ENCODE data around the gene CD40. TPM values are rescaled to one million over a fixed set of nuclear protein-coding genes. Genes with fewer than 3 reads are reported as not detected.
A peak's percentile ranks its signal among the peaks of the same experiment; 100 is the strongest.

CD40 gene
- total RNA-seq, result 1 to 10 TPM; 3.6 to 4.2 TPM

GRCh38 chr20:46117704-46118467 lies at the start of gene CD40:
Gene CD40 (plus strand): TSS chr20:46118314. CDS start chr20:46118344, 30 bp downstream.
- no peaks in the 10 kb centered on the region for H3K9me3 Mint-ChIP-seq
- H3K27ac Mint-ChIP-seq, result peak within 1 kb of the TSS; percentile 64
- no peaks in the 10 kb centered on the region for H3K36me3 Mint-ChIP-seq (ENCODE audit: insufficient read depth in 2 of 2)
- ATAC-seq (replicated peaks in 1 of 2) (peak; percentile 93), DNase-seq (peak; percentile 76 to 81)
- peaks cover 18% of the 10 kb centered on the region for H3K4me1 Mint-ChIP-seq (ENCODE audit: low read depth)
- peaks cover 27% of the 10 kb centered on the region for H3K27me3 Mint-ChIP-seq (ENCODE audit: low read depth)
- peak within 1 kb of the TSS; percentile 94 to 99 for H3K4me3 Mint-ChIP-seq

GRCh38 chr20:46070215-46070900 lies 47.8 kb upstream of the CD40 start:
- Mint-ChIP-seq H3K9me3 (no peaks in the 10 kb centered on the region), H3K4me1 (ENCODE audit: low read depth) (peaks cover 9% of the 10 kb centered on the region), H3K27ac (no peak overlapping the region), H3K4me3 (no peak overlapping the region), H3K36me3 (ENCODE audit: insufficient read depth in 2 of 2) (peaks cover 2 to 23% of the 10 kb centered on the region in 2 donors), H3K27me3 (ENCODE audit: low read depth) (no peaks in the 10 kb centered on the region)
- DNase-seq (no peak), ATAC-seq (replicated peaks in 1 of 2) (no peak)

GRCh38 chr20:46071573-46071972 lies 46.5 kb upstream of the CD40 start:
- no peak overlapping the region for H3K4me3 Mint-ChIP-seq
- DNase-seq (no peak), ATAC-seq (replicated peaks in 1 of 2) (no peak)
- H3K36me3 Mint-ChIP-seq (ENCODE audit: insufficient read depth in 2 of 2), result peaks cover 2 to 15% of the 10 kb centered on the region in 2 donors
- no peaks in the 10 kb centered on the region for H3K27me3 Mint-ChIP-seq (ENCODE audit: low read depth)
- no peaks in the 10 kb centered on the region for H3K9me3 Mint-ChIP-seq
- no peak overlapping the region for H3K27ac Mint-ChIP-seq
- H3K4me1 Mint-ChIP-seq (ENCODE audit: low read depth), result peaks cover 9% of the 10 kb centered on the region

- no peak for DNase-seq
- Mint-ChIP-seq H3K4me3 (no peak overlapping the region), H3K9me3 (no peaks in the 10 kb centered on the region), H3K4me1 (ENCODE audit: low read depth) (peaks cover 9% of the 10 kb centered on the region), H3K27me3 (ENCODE audit: low read depth) (no peaks in the 10 kb centered on the region), H3K36me3 (ENCODE audit: insufficient read depth in 2 of 2) (peaks cover 2 to 11% of the 10 kb centered on the region in 2 donors), H3K27ac (no peak overlapping the region)
- no peak for ATAC-seq (replicated peaks in 1 of 2)
Observed at GRCh38 chr20:46073024-46073423, 45.1 kb upstream of the CD40 start.

GRCh38 chr20:46073443-46073842 lies 44.7 kb upstream of the CD40 start:
- DNase-seq, result no peak
- no peaks in the 10 kb centered on the region for H3K9me3 Mint-ChIP-seq
- peaks cover 2 to 7% of the 10 kb centered on the region in 2 donors for H3K36me3 Mint-ChIP-seq (ENCODE audit: insufficient read depth in 2 of 2)
- ATAC-seq (replicated peaks in 1 of 2), result no peak
- H3K4me3 Mint-ChIP-seq, result no peak overlapping the region
- peaks cover 9% of the 10 kb centered on the region for H3K4me1 Mint-ChIP-seq (ENCODE audit: low read depth)
- no peak overlapping the region for H3K27ac Mint-ChIP-seq
- H3K27me3 Mint-ChIP-seq (ENCODE audit: low read depth), result no peaks in the 10 kb centered on the region

DNA sequence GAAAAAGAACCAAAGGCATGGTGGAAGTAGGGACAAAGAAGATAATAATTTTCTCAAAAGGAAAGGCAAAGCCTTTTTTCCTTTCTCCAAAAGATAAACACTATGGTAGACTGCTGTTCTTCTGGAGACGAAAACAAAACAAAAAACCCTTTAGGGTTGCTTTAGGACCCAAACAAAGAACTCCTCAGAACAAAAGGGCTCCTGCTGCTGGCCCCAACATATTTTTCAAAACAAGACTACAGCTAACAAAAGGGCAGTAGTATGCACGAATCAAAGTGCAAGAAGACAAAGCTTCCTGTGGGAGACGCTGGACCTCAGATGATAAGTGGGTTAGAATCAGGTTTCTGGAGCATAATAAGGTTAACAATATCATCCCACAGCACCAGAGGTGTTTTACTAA lies 44.1 kb upstream of the CD40 start:
- Mint-ChIP-seq H3K27me3 (ENCODE audit: low read depth) (no peaks in the 10 kb centered on the region), H3K36me3 (ENCODE audit: insufficient read depth in 2 of 2) (peaks cover 2 to 6% of the 10 kb centered on the region in 2 donors), H3K27ac (no peak overlapping the region), H3K4me1 (ENCODE audit: low read depth) (peaks cover 9% of the 10 kb centered on the region), H3K9me3 (no peaks in the 10 kb centered on the region), H3K4me3 (no peak overlapping the region)
- ATAC-seq (replicated peaks in 1 of 2) (no peak), DNase-seq (no peak)

DNA sequence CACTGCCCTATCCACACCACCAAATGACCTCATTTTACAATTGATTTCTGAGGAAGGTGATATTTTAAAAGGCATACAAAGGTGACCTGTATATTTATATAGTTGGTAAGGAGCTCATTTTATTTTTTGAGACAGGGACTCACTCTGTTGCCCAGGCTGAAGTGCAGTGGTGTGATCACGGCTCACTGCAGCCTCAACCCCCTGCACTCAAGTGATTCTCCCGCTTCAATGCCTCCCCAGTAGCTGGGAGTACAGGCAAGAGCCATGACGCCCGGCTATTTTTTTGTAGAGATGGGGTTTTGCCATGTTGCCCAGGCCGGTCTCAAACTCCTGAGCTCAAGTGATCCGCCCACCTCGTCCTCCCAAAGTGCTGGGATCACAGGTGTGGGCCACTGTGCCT lies 41.3 kb upstream of the CD40 start:
- H3K27me3 Mint-ChIP-seq (ENCODE audit: low read depth), result no peaks in the 10 kb centered on the region
- H3K9me3 Mint-ChIP-seq, result no peaks in the 10 kb centered on the region
- H3K36me3 Mint-ChIP-seq (ENCODE audit: insufficient read depth in 2 of 2), result peaks cover 0 to 8% of the 10 kb centered on the region in 2 donors
- peaks cover 14% of the 10 kb centered on the region for H3K4me1 Mint-ChIP-seq (ENCODE audit: low read depth)
- no peak overlapping the region for H3K4me3 Mint-ChIP-seq
- DNase-seq (no peak), ATAC-seq (replicated peaks in 1 of 2) (no peak)
- no peak overlapping the region for H3K27ac Mint-ChIP-seq

DNA sequence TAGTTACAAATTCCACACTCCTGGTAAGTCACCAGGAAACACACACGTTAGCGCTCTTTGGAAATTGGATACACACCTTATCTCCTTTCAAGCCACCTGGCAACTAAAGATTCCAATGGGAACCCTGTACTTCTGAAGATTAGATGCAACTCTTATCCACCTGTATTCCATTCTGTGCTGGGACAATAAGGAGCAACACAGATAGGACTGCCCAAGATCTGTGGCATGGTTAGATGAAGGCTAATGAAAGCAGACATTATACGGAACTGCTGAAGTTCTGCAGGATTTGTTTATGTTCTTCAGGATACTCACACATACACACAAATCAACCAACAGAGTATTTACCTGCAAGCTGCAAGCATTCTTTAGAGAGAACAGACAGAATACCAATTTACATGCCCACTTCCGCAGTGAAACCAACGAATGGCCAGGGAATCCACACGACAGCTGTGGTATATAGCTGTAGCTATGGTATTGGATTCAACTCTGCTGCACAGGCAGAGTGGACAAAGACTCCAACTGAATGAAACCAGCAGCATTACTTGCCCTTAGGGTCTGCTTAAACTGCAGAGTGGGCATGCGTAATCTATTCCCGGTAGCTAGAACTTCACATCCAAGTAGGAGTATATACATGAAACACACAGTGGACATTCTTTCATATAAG lies 40.3 kb upstream of the CD40 start:
- H3K27ac Mint-ChIP-seq, result no peak overlapping the region

GRCh38 chr20:46078954-46079353 lies 39.2 kb upstream of the CD40 start:
- Mint-ChIP-seq H3K4me1 (ENCODE audit: low read depth) (peaks cover 25% of the 10 kb centered on the region), H3K27ac (no peak overlapping the region), H3K9me3 (no peaks in the 10 kb centered on the region), H3K4me3 (no peak overlapping the region), H3K27me3 (ENCODE audit: low read depth) (no peaks in the 10 kb centered on the region), H3K36me3 (ENCODE audit: insufficient read depth in 2 of 2) (peaks cover 0 to 8% of the 10 kb centered on the region in 2 donors)
- DNase-seq (no peak), ATAC-seq (replicated peaks in 1 of 2) (no peak)

More for the DNA sequence above, 40.3 kb upstream of the CD40 start:
- no peak overlapping the region for H3K4me3 Mint-ChIP-seq
- H3K27me3 Mint-ChIP-seq (ENCODE audit: low read depth), result no peaks in the 10 kb centered on the region
- H3K4me1 Mint-ChIP-seq (ENCODE audit: low read depth), result peaks cover 18% of the 10 kb centered on the region
- ATAC-seq (replicated peaks in 1 of 2), result no peak
- H3K9me3 Mint-ChIP-seq, result no peaks in the 10 kb centered on the region
- no peak for DNase-seq
- H3K36me3 Mint-ChIP-seq (ENCODE audit: insufficient read depth in 2 of 2), result peaks cover 0 to 8% of the 10 kb centered on the region in 2 donors

- no peak for ATAC-seq (replicated peaks in 1 of 2)
- Mint-ChIP-seq H3K4me1 (ENCODE audit: low read depth) (peaks cover 35% of the 10 kb centered on the region), H3K9me3 (no peaks in the 10 kb centered on the region)
Observed at GRCh38 chr20:46081074-46081473, 37.0 kb upstream of the CD40 start.

DNA sequence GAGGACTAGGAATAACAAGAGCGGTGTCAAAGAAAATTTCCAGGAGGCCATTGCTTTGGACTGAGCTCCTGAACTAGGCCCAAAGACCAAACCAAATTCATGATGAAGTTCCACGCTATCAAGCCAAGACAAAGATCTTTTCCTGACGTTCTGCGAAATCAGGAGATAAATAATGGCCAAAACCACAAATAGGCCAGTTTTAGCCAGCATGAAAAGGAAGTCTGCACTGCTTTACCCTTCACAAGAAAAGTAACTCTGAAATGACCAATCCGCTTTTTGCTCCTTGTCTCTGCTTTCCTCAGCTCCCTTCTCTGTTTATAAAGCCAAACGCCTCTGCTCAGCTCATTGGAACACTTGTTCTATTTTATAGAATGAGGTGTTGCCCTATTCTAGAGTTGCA lies 35.0 kb upstream of the CD40 start:
- H3K4me1 Mint-ChIP-seq (ENCODE audit: low read depth), result peaks cover 55% of the 10 kb centered on the region
- no peaks in the 10 kb centered on the region for H3K9me3 Mint-ChIP-seq
- H3K36me3 Mint-ChIP-seq (ENCODE audit: insufficient read depth in 2 of 2), result peaks cover 0 to 6% of the 10 kb centered on the region in 2 donors
- H3K27ac Mint-ChIP-seq, result peak overlapping the region; percentile 50
- DNase-seq, result no peak
- ATAC-seq (replicated peaks in 1 of 2), result no peak
- H3K4me3 Mint-ChIP-seq, result no peak overlapping the region
- H3K27me3 Mint-ChIP-seq (ENCODE audit: low read depth), result no peaks in the 10 kb centered on the region

More at GRCh38 chr20:46081074-46081473, 37.0 kb upstream of the CD40 start:
- H3K27ac Mint-ChIP-seq, result no peak overlapping the region
- H3K27me3 Mint-ChIP-seq (ENCODE audit: low read depth), result no peaks in the 10 kb centered on the region
- DNase-seq, result no peak
- H3K36me3 Mint-ChIP-seq (ENCODE audit: insufficient read depth in 2 of 2), result peaks cover 0 to 4% of the 10 kb centered on the region in 2 donors
- no peak overlapping the region for H3K4me3 Mint-ChIP-seq

GRCh38 chr20:46083531-46084061 lies 34.5 kb upstream of the CD40 start:
- peak overlapping the region; percentile 50 for H3K27ac Mint-ChIP-seq
- H3K4me3 Mint-ChIP-seq, result no peak overlapping the region

DNA sequence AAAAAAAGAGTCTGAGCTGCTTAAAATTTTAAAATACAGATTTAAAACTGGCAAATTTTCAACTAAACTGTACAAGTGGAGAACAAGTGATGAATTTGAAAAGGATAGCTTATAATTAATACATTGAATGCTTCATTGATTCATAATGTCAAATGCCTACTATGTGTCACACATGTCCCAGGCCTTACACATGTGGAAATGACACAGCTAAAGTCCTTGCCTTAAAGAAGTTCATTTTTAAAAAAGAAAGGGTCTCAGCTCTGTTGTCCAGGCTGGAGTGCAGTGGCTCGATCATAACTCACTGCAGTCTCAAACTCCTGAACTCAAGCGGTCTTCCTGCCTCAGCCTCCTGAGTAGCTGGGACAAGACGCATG lies 33.3 kb upstream of the CD40 start:
- Mint-ChIP-seq H3K27ac (no peak overlapping the region), H3K4me3 (no peak overlapping the region), H3K36me3 (ENCODE audit: insufficient read depth in 2 of 2) (peaks cover 0 to 2% of the 10 kb centered on the region in 2 donors), H3K27me3 (ENCODE audit: low read depth) (no peaks in the 10 kb centered on the region), H3K4me1 (ENCODE audit: low read depth) (peaks cover 65% of the 10 kb centered on the region), H3K9me3 (no peaks in the 10 kb centered on the region)
- DNase-seq, result no peak
- ATAC-seq (replicated peaks in 1 of 2), result no peak

More at GRCh38 chr20:46083531-46084061, 34.5 kb upstream of the CD40 start:
- DNase-seq (no peak), ATAC-seq (replicated peaks in 1 of 2) (no peak)
- no peaks in the 10 kb centered on the region for H3K27me3 Mint-ChIP-seq (ENCODE audit: low read depth)
- no peaks in the 10 kb centered on the region for H3K9me3 Mint-ChIP-seq
- peaks cover 0 to 6% of the 10 kb centered on the region in 2 donors for H3K36me3 Mint-ChIP-seq (ENCODE audit: insufficient read depth in 2 of 2)
- peaks cover 60% of the 10 kb centered on the region for H3K4me1 Mint-ChIP-seq (ENCODE audit: low read depth)

Data from activated T-cell treated with anti-CD3 and anti-CD28 coated beads, Interleukin-2, amount 50 U/mL, for 72 hours (primary cell).